ENCODE results near the gene TRAK1.

- no peak for TF ChIP-seq CTCF (conservative IDR thresholded peaks at IDR 0.05; ENCODE audit: low read length)
- no peak for TF ChIP-seq EZH2phosphoT487 (IDR thresholded peaks at IDR 0.05; ENCODE audit: borderline replicate concordance)
These were observed 37.7 kb upstream of the TRAK1 start for GRCh38 chr3:42053476-42053875.
